Stimulated activated CD8-positive, alpha-beta memory T cell treated with anti-CD3 and anti-CD28 coated beads, Interleukin-2, amount 100 ng/mL, for 48 hours (primary cell): ENCODE results near the gene NPFFR1.

Experiments used
- DNase-seq, 2 donors: peaks; one replicate each; pipeline ENCODE4 v3.0.0-alpha.2; 2020; ENCODE audit warnings: low read depth in 2 of 2

The NPFFR1 gene

GRCh38 chr10:70283445-70284399 is at the start of gene NPFFR1:
Gene NPFFR1, minus strand, starts transcription at chr10:70284004. Its CDS starts 328 bp downstream, at chr10:70283676.
- no peak for DNase-seq

- no peak for DNase-seq
Measured at GRCh38 chr10:70333268-70333667, 49.5 kb upstream of the NPFFR1 start.

- no peak for DNase-seq
Measured at GRCh38 chr10:70331486-70332268, 47.9 kb upstream of the NPFFR1 start.

GRCh38 chr10:70331160-70331485 is 47.3 kb upstream of the NPFFR1 start:
- no peak for DNase-seq

- no peak for DNase-seq
Measured at GRCh38 chr10:70330671-70331070, 46.9 kb upstream of the NPFFR1 start.

GRCh38 chr10:70328967-70329366 is 45.2 kb upstream of the NPFFR1 start:
- DNase-seq: no peak

GRCh38 chr10:70328018-70328417 is 44.2 kb upstream of the NPFFR1 start:
- DNase-seq: no peak

GRCh38 chr10:70324951-70325781 is 41.4 kb upstream of the NPFFR1 start:
- DNase-seq: no peak

- DNase-seq: no peak
Measured at GRCh38 chr10:70324339-70324861, 40.6 kb upstream of the NPFFR1 start.

- no peak for DNase-seq
Measured at GRCh38 chr10:70323697-70324338, 40.0 kb upstream of the NPFFR1 start.

- DNase-seq: no peak
Measured at GRCh38 chr10:70323138-70323696, 39.4 kb upstream of the NPFFR1 start.

- DNase-seq: no peak
Measured at GRCh38 chr10:70321897-70322890, 38.4 kb upstream of the NPFFR1 start.

GRCh38 chr10:70321233-70321632 is 37.4 kb upstream of the NPFFR1 start:
- DNase-seq: no peak

- DNase-seq: no peak
Measured at GRCh38 chr10:70320751-70321150, 36.9 kb upstream of the NPFFR1 start.

GRCh38 chr10:70319824-70320223 is 36.0 kb upstream of the NPFFR1 start:
- no peak for DNase-seq

- no peak for DNase-seq
Measured at GRCh38 chr10:70319183-70319582, 35.4 kb upstream of the NPFFR1 start.

GRCh38 chr10:70317943-70318318 is 34.1 kb upstream of the NPFFR1 start:
- DNase-seq: no peak

- no peak for DNase-seq
Measured at GRCh38 chr10:70317272-70317942, 33.6 kb upstream of the NPFFR1 start.

GRCh38 chr10:70315815-70316214 is 32.0 kb upstream of the NPFFR1 start:
- no peak for DNase-seq
